Neuronal stem cell (in vitro differentiated cells): ENCODE measurements around the gene EFNA1.

Experiments
- DNase-seq: peaks from one replicate; pipeline ENCODE4 v3.0.0-alpha.2; 2013; ENCODE audit warnings: low spot score
- H2AFZ ChIP-seq: one replicate; pipeline ENCODE4 v1.6.1; 2013; ENCODE audit warnings: mild to moderate bottlenecking, low read length, inconsistent platforms
- H2AK5ac ChIP-seq: 2 replicates; pipeline ENCODE4 v1.6.1; 2013; ENCODE audit warnings: low read depth, mild to moderate bottlenecking, inconsistent platforms, low read length, moderate library complexity, mixed read lengths
- H2BK120ac ChIP-seq: 2 replicates; pipeline ENCODE4 v1.6.1; 2013; ENCODE audit warnings: low read depth, mild to moderate bottlenecking, inconsistent platforms, low read length, moderate library complexity, mixed read lengths
- H2BK12ac ChIP-seq: one replicate; pipeline ENCODE4 v1.6.1; 2013; ENCODE audit warnings: low read length, inconsistent platforms
- H2BK15ac ChIP-seq: 2 replicates; pipeline ENCODE4 v1.6.1; 2013; ENCODE audit warnings: mild to moderate bottlenecking, low read length, inconsistent platforms, mixed read lengths
- H2BK5ac ChIP-seq: one replicate; pipeline ENCODE4 v1.6.1; 2013; ENCODE audit warnings: inconsistent platforms, mild to moderate bottlenecking, low read length, moderate library complexity
- H3K14ac ChIP-seq: one replicate; pipeline ENCODE4 v1.6.1; 2013; ENCODE audit warnings: low read length, inconsistent platforms
- H3K18ac ChIP-seq: 2 replicates; pipeline ENCODE4 v1.6.1; 2013; ENCODE audit warnings: low read length, inconsistent platforms
- H3K23ac ChIP-seq: 2 replicates; pipeline ENCODE4 v1.6.1; 2013; ENCODE audit warnings: low read depth, mild to moderate bottlenecking, mixed read lengths, low read length, inconsistent platforms; ENCODE audit not compliant: poor library complexity
- H3K27ac ChIP-seq: replicated peaks from 3 replicates; pipeline ENCODE4 v1.5.1; 2013; ENCODE audit warnings: low read length, inconsistent platforms
- H3K27me3 ChIP-seq, 3 experiments: 2 replicates each; pipeline ENCODE4 v1.6.1; 2013; ENCODE audit warnings: low read length in 3 of 3, mild to moderate bottlenecking in 2 of 3, inconsistent platforms in 1 of 3, low read depth in 1 of 3, mixed read lengths in 1 of 3, moderate library complexity in 1 of 3; ENCODE audit not compliant: control insufficient read depth in 3 of 3, insufficient read depth in 3 of 3
- H3K36me3 ChIP-seq, 2 donors: replicated peaks in 1 of 2; 2 replicates each; pipeline ENCODE4 v1.6.1; 2013; ENCODE audit warnings: low read length in 2 of 2; ENCODE audit not compliant: control insufficient read depth in 2 of 2, insufficient read depth in 2 of 2
- H3K4ac ChIP-seq: 2 replicates; pipeline ENCODE4 v1.6.1; 2013; ENCODE audit warnings: inconsistent platforms, mild to moderate bottlenecking, low read length, moderate library complexity
- H3K4me1 ChIP-seq, 2 donors: 1 replicate in 1 of 2; 2 replicates in 1 of 2; pipeline ENCODE4 v1.6.1; 2013; ENCODE audit warnings: low read length in 2 of 2, low read depth in 1 of 2; ENCODE audit not compliant: control insufficient read depth in 2 of 2, insufficient read depth in 1 of 2
- H3K4me2 ChIP-seq: one replicate; pipeline ENCODE4 v1.6.1; 2013; ENCODE audit warnings: mild to moderate bottlenecking, low read length, inconsistent platforms; ENCODE audit not compliant: insufficient read depth, poor library complexity, severe bottlenecking
- H3K4me3 ChIP-seq, 2 donors: 2 replicates each; pipeline ENCODE4 v1.5.1; 2013; ENCODE audit warnings: low read length in 2 of 2, mild to moderate bottlenecking in 2 of 2, inconsistent platforms in 1 of 2, moderate library complexity in 1 of 2
- H3K79me1 ChIP-seq: one replicate; pipeline ENCODE4 v1.6.1; 2013; ENCODE audit warnings: low read depth, mild to moderate bottlenecking, inconsistent platforms, low read length, moderate library complexity
- H3K9ac ChIP-seq: one replicate; pipeline ENCODE4 v1.6.1; 2013; ENCODE audit warnings: mild to moderate bottlenecking, low read depth, low read length, inconsistent platforms; ENCODE audit not compliant: poor library complexity
- H3K9me3 ChIP-seq, 2 donors: replicated peaks in 1 of 2; 2 replicates each; pipeline versions ENCODE3 to v1.6.1; 2013; ENCODE audit warnings: low read length in 2 of 2, mild to moderate bottlenecking in 2 of 2, inconsistent platforms in 1 of 2, low read depth in 1 of 2, mixed read lengths in 1 of 2, moderate library complexity in 1 of 2; ENCODE audit not compliant: control insufficient read depth in 2 of 2, insufficient read depth in 1 of 2
- H4K8ac ChIP-seq: one replicate; pipeline ENCODE4 v1.6.1; 2013; ENCODE audit warnings: low read depth, mild to moderate bottlenecking, inconsistent platforms, low read length, moderate library complexity
- H4K91ac ChIP-seq: one replicate; pipeline ENCODE4 v1.6.1; 2013; ENCODE audit warnings: low read length, low read depth, mild to moderate bottlenecking, inconsistent platforms; ENCODE audit not compliant: poor library complexity
- WGBS, 2 donors: extraction: QIAGEN DNeasy Blood & Tissue Kit; methylation state at CpG; one replicate each; pipeline ENCODE4 v1.1.7; 2013; ENCODE audit warnings: missing lambda C conversion rate in 2 of 2, mixed read lengths in 1 of 2; ENCODE audit not compliant: insufficient read length in 2 of 2, insufficient replicate concordance in 1 of 2; ENCODE audit errors: extremely low coverage in 2 of 2; 5-methylcytosine and 5-hydroxymethylcytosine counted together

Gene EFNA1

GRCh38 chr1:155082301-155083051 is 45.2 kb upstream of the EFNA1 start:
- H3K23ac ChIP-seq: peak overlapping the region; percentile 94
- H3K36me3 ChIP-seq: no peaks in the 10 kb centered on the region
- H2BK5ac ChIP-seq: peak overlapping the region; percentile 11
- H4K91ac ChIP-seq: no peak overlapping the region
- peaks cover 37 to 40% of the 10 kb centered on the region in 2 donors for H3K4me1 ChIP-seq
- peak overlapping the region; percentile 91 for H3K18ac ChIP-seq
- H2BK15ac ChIP-seq: peak overlapping the region; percentile 30
- no CpG with 5 or more reads among the region's 36 CpGs for WGBS, 2 donors
- peak overlapping the region; percentile 39 for H2BK120ac ChIP-seq
- peak overlapping the region; percentile 76 for H2BK12ac ChIP-seq
- no peak for DNase-seq
- H3K27ac ChIP-seq: no peak overlapping the region
- peak overlapping the region; percentile 17 to 64 for H3K4me3 ChIP-seq
- no peak overlapping the region for H3K14ac ChIP-seq
- peak overlapping the region; percentile 68 for H3K4ac ChIP-seq
- peak overlapping the region; percentile 98 for H3K4me2 ChIP-seq
- H3K9ac ChIP-seq: peak overlapping the region; percentile 30
- peaks cover 30 to 54% (median 37%) of the 10 kb centered on the region in 3 experiments for H3K27me3 ChIP-seq
- H3K79me1 ChIP-seq: peaks cover 4% of the 10 kb centered on the region
- H2AK5ac ChIP-seq: peak overlapping the region; percentile 76
- H2AFZ ChIP-seq: peak overlapping the region; percentile 80
- H3K9me3 ChIP-seq: peaks cover 0 to 2% of the 10 kb centered on the region in 2 donors
- H4K8ac ChIP-seq: no peak overlapping the region

- H3K9ac ChIP-seq: peak overlapping the region; percentile 64
- H3K4me3 ChIP-seq: no peak overlapping the region
- peak overlapping the region; percentile 93 for H2BK15ac ChIP-seq
- no peaks in the 10 kb centered on the region for H3K36me3 ChIP-seq
- peak overlapping the region; percentile 76 for H2AK5ac ChIP-seq
- no peak for DNase-seq
- peak overlapping the region; percentile 39 for H2BK120ac ChIP-seq
- peak overlapping the region; percentile 94 for H3K23ac ChIP-seq
- peaks cover 0 to 2% of the 10 kb centered on the region in 2 donors for H3K9me3 ChIP-seq
- H3K4me1 ChIP-seq: peaks cover 37 to 40% of the 10 kb centered on the region in 2 donors
- peak overlapping the region; percentile 68 for H3K4ac ChIP-seq
- peaks cover 30 to 54% (median 37%) of the 10 kb centered on the region in 3 experiments for H3K27me3 ChIP-seq
- no peak overlapping the region for H3K14ac ChIP-seq
- no peak overlapping the region for H4K8ac ChIP-seq
- peak overlapping the region; percentile 11 for H2BK5ac ChIP-seq
- no peak overlapping the region for H3K27ac ChIP-seq
- H4K91ac ChIP-seq: no peak overlapping the region
- H3K18ac ChIP-seq: peak overlapping the region; percentile 30
- no CpG with 5 or more reads among the region's 6 CpGs for WGBS, 2 donors
- H2AFZ ChIP-seq: no peak overlapping the region
- H2BK12ac ChIP-seq: peak overlapping the region; percentile 82
- peaks cover 4% of the 10 kb centered on the region for H3K79me1 ChIP-seq
- H3K4me2 ChIP-seq: no peak overlapping the region
These were observed 44.6 kb upstream of the EFNA1 start for GRCh38 chr1:155083052-155083541.

GRCh38 chr1:155083865-155084721 is 43.6 kb upstream of the EFNA1 start:
- peak overlapping the region; percentile 85 for H2AFZ ChIP-seq

More at GRCh38 chr1:155083865-155084721, 43.6 kb upstream of the EFNA1 start:
- Histone ChIP-seq H3K18ac (no peak overlapping the region), H3K27ac (no peak overlapping the region), H4K91ac (no peak overlapping the region), H4K8ac (no peak overlapping the region), H2AK5ac (peak overlapping the region; percentile 20), H3K4me1 (peaks cover 34 to 40% of the 10 kb centered on the region in 2 donors), H3K9me3 (peaks cover 0 to 2% of the 10 kb centered on the region in 2 donors), H3K36me3 (no peaks in the 10 kb centered on the region), H3K79me1 (peaks cover 4% of the 10 kb centered on the region), H3K4ac (peak overlapping the region; percentile 67), H3K14ac (peak overlapping the region; percentile 14), H3K4me2 (peak overlapping the region; percentile 52), H3K9ac (no peak overlapping the region), H2BK15ac (peak overlapping the region; percentile 62), H2BK12ac (peak overlapping the region; percentile 17), H2BK5ac (peak overlapping the region; percentile 91), H3K4me3 (peak overlapping the region; percentile 44 to 68), H3K23ac (peak overlapping the region; percentile 59), H2BK120ac (no peak overlapping the region), H3K27me3 (peaks cover 30 to 51% (median 37%) of the 10 kb centered on the region in 3 experiments)
- WGBS, 2 donors: no CpG with 5 or more reads among the region's 21 CpGs
- DNase-seq: no peak
